SHP77 (cell line): Measurements from ENCODE around the gene MXRA5.
"Not testable (repeated sequence)": the region's sequence is repeated elsewhere in the genome, so short reads cannot be mapped to it uniquely, and the experiment has no call there.

Source experiments
- DNase-seq, 2 experiments: peaks; one replicate each; lab custom pipeline; 2025; lab: John Stamatoyannopoulos, UW

MXRA5 gene

GRCh38 chrX:3320471-3321046 is 25.9 kb downstream of the MXRA5 start:
- DNase-seq: no peak

GRCh38 chrX:3317191-3317718 is 29.2 kb downstream of the MXRA5 start:
- no peak for DNase-seq

DNA sequence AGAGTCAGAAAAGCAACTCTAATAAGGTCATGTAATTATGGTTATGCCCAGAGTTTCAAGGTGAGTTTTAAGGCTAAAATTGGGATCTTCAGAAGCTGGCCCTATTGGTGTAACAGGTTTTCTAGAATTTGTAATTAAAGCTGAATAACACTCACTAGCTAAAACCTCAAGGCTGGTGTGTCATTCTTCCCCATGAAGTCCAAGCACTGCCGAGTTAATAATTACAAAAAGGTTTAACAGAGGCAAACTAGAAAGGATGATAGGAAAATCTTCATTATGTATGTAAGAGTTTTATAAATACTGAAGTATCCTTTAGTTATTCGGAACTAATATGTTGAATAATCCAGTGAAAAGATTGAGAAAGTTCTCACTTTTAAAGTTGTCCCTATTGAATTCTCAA is 34.3 kb downstream of the MXRA5 start:
- no peak for DNase-seq

DNA sequence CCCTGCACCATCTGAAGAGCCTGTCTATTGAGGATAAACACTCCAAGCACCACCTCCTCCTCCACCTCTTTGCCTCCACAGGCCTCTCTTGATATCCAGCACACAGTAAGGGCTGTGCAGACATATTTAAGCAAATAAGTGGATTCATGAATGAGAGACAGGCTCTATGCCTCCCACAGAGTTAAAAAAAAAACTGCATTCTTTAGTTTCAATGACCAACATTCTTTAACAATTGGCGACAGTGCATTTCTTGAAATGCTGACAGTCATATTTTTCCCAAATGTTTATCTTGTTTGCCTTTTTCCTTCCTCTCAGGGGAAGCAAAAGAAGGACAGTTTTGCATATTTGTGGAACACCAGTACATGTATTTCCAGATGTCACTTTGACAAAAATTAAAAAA is 38.6 kb downstream of the MXRA5 start:
- no peak for DNase-seq

GRCh38 chrX:3299636-3300035 is 46.8 kb downstream of the MXRA5 start:
- no peak for DNase-seq

GRCh38 chrX:3295731-3296130 is 50.7 kb downstream of the MXRA5 start:
- peak in 1 of 2 experiments; percentile 20 for DNase-seq

GRCh38 chrX:3293251-3293650 is 53.2 kb downstream of the MXRA5 start:
- DNase-seq: no peak

GRCh38 chrX:3290561-3290960 is 55.9 kb downstream of the MXRA5 start:
- DNase-seq: no peak

- no peak for DNase-seq
These were observed 60.1 kb downstream of the MXRA5 start for GRCh38 chrX:3286196-3286945.

DNA sequence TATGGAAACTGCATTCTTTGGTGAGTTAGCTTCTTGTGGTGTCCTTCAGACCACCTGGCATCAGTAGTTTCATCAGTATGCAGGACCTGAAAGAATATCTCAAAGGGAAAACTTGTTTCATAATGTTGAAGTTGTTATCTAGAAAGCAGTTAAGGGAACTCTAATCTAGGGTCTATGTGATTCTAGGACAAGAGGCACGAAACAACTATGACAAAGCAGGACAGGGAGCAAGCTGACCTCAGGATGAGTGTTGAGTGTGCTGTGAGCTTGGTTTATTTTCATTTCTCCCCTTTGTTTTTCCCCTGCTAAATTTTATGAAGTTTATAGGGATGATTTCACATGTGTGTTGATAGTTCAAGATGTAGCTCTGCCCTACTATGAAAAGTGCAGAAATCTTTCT is 65.7 kb downstream of the MXRA5 start:
- no peak for DNase-seq

GRCh38 chrX:3273668-3274067 is 72.8 kb downstream of the MXRA5 start:
- not testable (repeated sequence) for DNase-seq

DNA sequence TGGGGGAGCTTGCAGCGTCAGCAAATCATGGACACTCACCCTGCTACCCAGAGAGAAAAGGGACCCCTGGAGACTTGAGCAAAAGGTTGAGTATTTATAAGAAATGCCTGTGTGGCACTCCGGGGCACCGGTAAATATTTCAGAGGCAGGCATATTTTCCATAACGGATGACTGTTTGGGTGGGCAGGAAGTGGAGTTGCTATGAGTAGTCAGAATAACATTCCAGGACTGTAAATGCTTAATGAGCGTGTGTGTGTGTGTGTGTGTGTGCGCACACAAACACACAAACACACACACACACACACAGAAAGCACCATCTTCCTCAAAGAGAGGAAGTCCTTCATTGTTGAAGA is 74.6 kb downstream of the MXRA5 start:
- no peak for DNase-seq

GRCh38 chrX:3271183-3271833 is 75.1 kb downstream of the MXRA5 start:
- no peak for DNase-seq

DNA sequence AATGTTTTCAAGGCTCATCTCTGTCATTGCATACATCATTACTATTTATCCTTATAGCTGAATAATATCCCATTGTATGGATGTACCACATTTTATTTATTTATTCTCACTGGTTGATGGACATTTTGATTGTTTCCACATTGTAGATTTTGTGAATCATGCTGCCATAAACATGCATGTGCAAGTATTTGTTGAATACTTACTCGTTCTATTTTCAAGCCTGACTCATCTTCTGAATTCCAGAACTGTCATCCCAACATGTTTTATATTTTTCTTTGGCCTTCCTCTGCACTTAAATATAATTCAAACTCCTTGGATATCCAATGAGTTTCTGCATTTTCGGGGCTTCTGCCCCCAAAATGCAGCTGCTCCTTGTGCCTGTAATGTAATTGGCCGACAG is 77.6 kb downstream of the MXRA5 start:
- no peak for DNase-seq

GRCh38 chrX:3263681-3264126 is 82.7 kb downstream of the MXRA5 start:
- DNase-seq: no peak

DNA sequence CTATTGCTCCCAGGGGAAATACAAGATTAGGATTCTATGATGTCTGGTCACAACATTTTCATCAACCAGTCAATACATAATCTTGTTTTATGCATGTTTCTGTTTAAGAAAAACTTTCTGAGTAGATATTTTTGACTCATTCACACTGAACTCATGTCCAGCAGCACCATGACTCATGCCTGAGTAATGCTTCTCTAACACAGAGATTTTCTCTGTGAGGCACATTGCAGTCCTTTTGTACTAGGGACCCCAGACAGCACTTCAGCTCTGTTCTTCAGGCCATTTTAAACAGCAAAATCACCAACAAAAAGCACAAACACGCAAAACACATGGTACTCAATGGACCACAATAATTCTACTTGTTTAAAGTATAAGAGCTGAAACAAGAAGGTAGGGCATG is 83.6 kb downstream of the MXRA5 start:
- no peak for DNase-seq
